ENCODE measurements around the gene PTPRA. TPM values are rescaled to one million over a fixed set of nuclear protein-coding genes. Genes with fewer than 3 reads are reported as not detected.

Gene PTPRA
- total and polyA plus RNA-seq, 9 of the 15 experiments (the other 6 are each of a cell fraction or from before 2014, with no cell fraction given): 3.4 to 80.5 (median 28.0) TPM

DNA sequence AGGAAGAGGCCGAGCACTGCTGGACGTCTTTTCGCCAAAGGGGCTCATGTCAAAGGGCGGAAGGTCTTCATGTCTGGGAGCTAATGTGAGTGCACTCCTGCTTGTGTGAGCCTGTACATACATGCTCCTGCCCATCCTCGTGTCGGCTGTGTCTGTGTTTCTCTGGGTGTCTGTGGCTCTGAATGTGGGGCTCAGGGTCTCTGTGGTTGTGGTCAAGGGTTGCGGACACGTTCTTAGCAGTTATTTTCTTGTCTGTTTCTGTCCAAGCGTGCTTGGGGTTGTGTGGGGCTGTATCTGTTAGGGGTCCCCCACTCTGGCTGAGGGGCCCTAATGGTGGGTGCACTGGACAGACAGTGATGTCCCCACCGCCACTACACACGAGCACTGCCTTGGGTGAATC is 208.4 kb downstream of the PTPRA start:
- H3K9ac ChIP-seq (ENCODE audit: insufficient read depth in 1 of 2, low read depth in 2 of 2, low read length in 2 of 2): no peak overlapping the region
- ChIA-PET CTCF (ENCODE audit: low intra/inter-chr PET ratio) (no interaction called here), POLR2A (no interaction called here)
- FAIRE-seq (no peak), ATAC-seq (no peak), DNase-seq (ENCODE audit: extremely low read depth in 1 of 4, low spot score in 3 of 4) (no peak)
- intact Hi-C loops (cut with micrococcal nuclease): no loop called here
- no peaks in the 10 kb centered on the region for H3K79me2 ChIP-seq (ENCODE audit: control insufficient read depth, insufficient read depth, low read length)
- BruUV-seq (replicated peaks): no TSS peak
- H3K9me3 ChIP-seq (replicated peaks; ENCODE audit: control insufficient read depth, insufficient read depth, low read depth, low read length): no peaks in the 10 kb centered on the region
- 66% methylated on average over 6 of the region's 11 CpGs for WGBS (ENCODE audit: insufficient coverage, low coverage, missing lambda C conversion rate)
- H3K4me3 ChIP-seq: no peak overlapping the region
- H3K36me3 ChIP-seq (ENCODE audit: control insufficient read depth, insufficient read depth, low read length): no peaks in the 10 kb centered on the region
- TF ChIP-seq PYGO2 (tag; IDR thresholded peaks at IDR 0.05) (no peak), ZNF239 (CRISPR knock-in tag; IDR thresholded peaks at IDR 0.05) (no peak), CBX5 (IDR thresholded peaks at IDR 0.05; ENCODE audit: borderline replicate concordance, low read depth) (no peak), ZNF75A (CRISPR knock-in tag; IDR thresholded peaks at IDR 0.05) (no peak), KLF1 (tag; IDR thresholded peaks at IDR 0.05) (no peak), SMC3 (conservative IDR thresholded peaks at IDR 0.05; ENCODE audit: insufficient read depth, low read depth, low read length) (no peak), U2AF1 (optimal IDR thresholded peaks at IDR 0.05; ENCODE audit: low read depth, low read length) (no peak), NR2C1 (IDR thresholded peaks at IDR 0.05) (no peak), NR2C1 (tag; IDR thresholded peaks at IDR 0.05) (no peak), MEF2D (tag; conservative IDR thresholded peaks at IDR 0.05; ENCODE audit: low read depth) (no peak), ZFP36 (IDR thresholded peaks at IDR 0.05; ENCODE audit: low read depth, low read length, partially characterized antibody) (no peak), STAG1 (CRISPR knock-in tag; IDR thresholded peaks at IDR 0.05; ENCODE audit: borderline replicate concordance) (no peak), ZNF175 (CRISPR knock-in tag; IDR thresholded peaks at IDR 0.05; ENCODE audit: low read depth) (no peak), CBX1 (IDR thresholded peaks at IDR 0.05; ENCODE audit: low read depth) (no peak), POLR2A (conservative IDR thresholded peaks at IDR 0.05) (no peak)
- TF ChIP-seq, protein P1, sequence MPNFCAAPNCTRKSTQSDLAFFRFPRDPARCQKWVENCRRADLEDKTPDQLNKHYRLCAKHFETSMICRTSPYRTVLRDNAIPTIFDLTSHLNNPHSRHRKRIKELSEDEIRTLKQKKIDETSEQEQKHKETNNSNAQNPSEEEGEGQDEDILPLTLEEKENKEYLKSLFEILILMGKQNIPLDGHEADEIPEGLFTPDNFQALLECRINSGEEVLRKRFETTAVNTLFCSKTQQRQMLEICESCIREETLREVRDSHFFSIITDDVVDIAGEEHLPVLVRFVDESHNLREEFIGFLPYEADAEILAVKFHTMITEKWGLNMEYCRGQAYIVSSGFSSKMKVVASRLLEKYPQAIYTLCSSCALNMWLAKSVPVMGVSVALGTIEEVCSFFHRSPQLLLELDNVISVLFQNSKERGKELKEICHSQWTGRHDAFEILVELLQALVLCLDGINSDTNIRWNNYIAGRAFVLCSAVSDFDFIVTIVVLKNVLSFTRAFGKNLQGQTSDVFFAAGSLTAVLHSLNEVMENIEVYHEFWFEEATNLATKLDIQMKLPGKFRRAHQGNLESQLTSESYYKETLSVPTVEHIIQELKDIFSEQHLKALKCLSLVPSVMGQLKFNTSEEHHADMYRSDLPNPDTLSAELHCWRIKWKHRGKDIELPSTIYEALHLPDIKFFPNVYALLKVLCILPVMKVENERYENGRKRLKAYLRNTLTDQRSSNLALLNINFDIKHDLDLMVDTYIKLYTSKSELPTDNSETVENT (CRISPR knock-in tag; IDR thresholded peaks at IDR 0.05): no peak
- TF ChIP-seq, protein P2, sequence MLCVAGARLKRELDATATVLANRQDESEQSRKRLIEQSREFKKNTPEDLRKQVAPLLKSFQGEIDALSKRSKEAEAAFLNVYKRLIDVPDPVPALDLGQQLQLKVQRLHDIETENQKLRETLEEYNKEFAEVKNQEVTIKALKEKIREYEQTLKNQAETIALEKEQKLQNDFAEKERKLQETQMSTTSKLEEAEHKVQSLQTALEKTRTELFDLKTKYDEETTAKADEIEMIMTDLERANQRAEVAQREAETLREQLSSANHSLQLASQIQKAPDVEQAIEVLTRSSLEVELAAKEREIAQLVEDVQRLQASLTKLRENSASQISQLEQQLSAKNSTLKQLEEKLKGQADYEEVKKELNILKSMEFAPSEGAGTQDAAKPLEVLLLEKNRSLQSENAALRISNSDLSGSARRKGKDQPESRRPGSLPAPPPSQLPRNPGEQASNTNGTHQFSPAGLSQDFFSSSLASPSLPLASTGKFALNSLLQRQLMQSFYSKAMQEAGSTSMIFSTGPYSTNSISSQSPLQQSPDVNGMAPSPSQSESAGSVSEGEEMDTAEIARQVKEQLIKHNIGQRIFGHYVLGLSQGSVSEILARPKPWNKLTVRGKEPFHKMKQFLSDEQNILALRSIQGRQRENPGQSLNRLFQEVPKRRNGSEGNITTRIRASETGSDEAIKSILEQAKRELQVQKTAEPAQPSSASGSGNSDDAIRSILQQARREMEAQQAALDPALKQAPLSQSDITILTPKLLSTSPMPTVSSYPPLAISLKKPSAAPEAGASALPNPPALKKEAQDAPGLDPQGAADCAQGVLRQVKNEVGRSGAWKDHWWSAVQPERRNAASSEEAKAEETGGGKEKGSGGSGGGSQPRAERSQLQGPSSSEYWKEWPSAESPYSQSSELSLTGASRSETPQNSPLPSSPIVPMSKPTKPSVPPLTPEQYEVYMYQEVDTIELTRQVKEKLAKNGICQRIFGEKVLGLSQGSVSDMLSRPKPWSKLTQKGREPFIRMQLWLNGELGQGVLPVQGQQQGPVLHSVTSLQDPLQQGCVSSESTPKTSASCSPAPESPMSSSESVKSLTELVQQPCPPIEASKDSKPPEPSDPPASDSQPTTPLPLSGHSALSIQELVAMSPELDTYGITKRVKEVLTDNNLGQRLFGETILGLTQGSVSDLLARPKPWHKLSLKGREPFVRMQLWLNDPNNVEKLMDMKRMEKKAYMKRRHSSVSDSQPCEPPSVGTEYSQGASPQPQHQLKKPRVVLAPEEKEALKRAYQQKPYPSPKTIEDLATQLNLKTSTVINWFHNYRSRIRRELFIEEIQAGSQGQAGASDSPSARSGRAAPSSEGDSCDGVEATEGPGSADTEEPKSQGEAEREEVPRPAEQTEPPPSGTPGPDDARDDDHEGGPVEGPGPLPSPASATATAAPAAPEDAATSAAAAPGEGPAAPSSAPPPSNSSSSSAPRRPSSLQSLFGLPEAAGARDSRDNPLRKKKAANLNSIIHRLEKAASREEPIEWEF (CRISPR knock-in tag; IDR thresholded peaks at IDR 0.05): no peak
- in situ Hi-C loops (cut with MboI): no loop called here
- H3K4me2 ChIP-seq (ENCODE audit: insufficient read depth, low read length): no peak overlapping the region
- H3K4me1 ChIP-seq (replicated peaks in 1 of 2; ENCODE audit: control insufficient read depth in 2 of 2, insufficient read depth in 2 of 2, low read length in 2 of 2): peaks cover 15 to 32% of the 10 kb centered on the region in 2 experiments; a peak in 4 of 5 replicates
- no peak overlapping the region for H3K27ac ChIP-seq (ENCODE audit: extremely low read depth, low read depth, low read length)
- no peak overlapping the region for H2AFZ ChIP-seq (ENCODE audit: low read depth, low read length)
- no peaks in the 10 kb centered on the region for H4K20me1 ChIP-seq (replicated peaks; ENCODE audit: control insufficient read depth, insufficient read depth, low read length)
- peaks cover 3% of the 10 kb centered on the region for H3K9me1 ChIP-seq (ENCODE audit: control insufficient read depth, insufficient read depth, low read length)
- no peaks in the 10 kb centered on the region for H3K27me3 ChIP-seq (ENCODE audit: control insufficient read depth in 2 of 2, insufficient read depth in 2 of 2, low read length in 2 of 2)

Measured in K562 (cell line).